Loucy (cell line): Measurements from ENCODE around the gene DRAM1.
"Not testable (repeated sequence)": the region's sequence is repeated elsewhere in the genome, so short reads cannot be mapped to it uniquely, and the experiment has no call there.

Experiments used
- H2AFZ ChIP-seq: fragments of 200-600 bp; sonication (generic); 2 replicates; pipeline ENCODE4 v1.6.0; 2016; ENCODE audit warnings: antibody characterized with exemption, mild to moderate bottlenecking, low read length, moderate library complexity
- H3F3A ChIP-seq: fragments of 200-600 bp; 2 replicates; pipeline ENCODE4 v1.6.0; 2016; ENCODE audit warnings: antibody characterized with exemption, low read depth, mild to moderate bottlenecking
- H3K27me3 ChIP-seq: fragments of 200-600 bp; sonication (generic); 2 replicates; pipeline ENCODE4 v1.6.1; 2014; ENCODE audit warnings: low read length, mild to moderate bottlenecking; ENCODE audit not compliant: insufficient read depth, poor library complexity, severe bottlenecking
- H3K36me3 ChIP-seq: fragments of 200-600 bp; sonication (generic); 2 replicates; pipeline ENCODE4 v1.6.1; 2016; ENCODE audit warnings: low read length; ENCODE audit not compliant: insufficient read depth
- H3K4me1 ChIP-seq: fragments of 200-600 bp; sonication (generic); 2 replicates; pipeline ENCODE4 v1.5.1; 2014; ENCODE audit warnings: low read length, mild to moderate bottlenecking; ENCODE audit not compliant: insufficient read depth, poor library complexity, severe bottlenecking
- H3K4me2 ChIP-seq: fragments of 200-600 bp; sonication (generic); 2 replicates; pipeline ENCODE4 v1.6.0; 2014; ENCODE audit warnings: antibody characterized with exemption, low read length, low read depth, mild to moderate bottlenecking; ENCODE audit not compliant: poor library complexity, severe bottlenecking
- H3K4me3 ChIP-seq: fragments of 200-600 bp; sonication (generic); 2 replicates; pipeline ENCODE4 v1.5.1; 2014; ENCODE audit warnings: low read length, mild to moderate bottlenecking, mixed read lengths; ENCODE audit not compliant: poor library complexity, severe bottlenecking
- H3K79me2 ChIP-seq: fragments of 200-600 bp; sonication (generic); 2 replicates; pipeline ENCODE4 v1.6.1; 2014; ENCODE audit warnings: low read length; ENCODE audit not compliant: insufficient read depth
- H3K9ac ChIP-seq: fragments of 200-600 bp; sonication (generic); 2 replicates; pipeline ENCODE4 v1.6.0; 2014; ENCODE audit warnings: mild to moderate bottlenecking, low read depth, low read length, moderate library complexity; ENCODE audit not compliant: poor library complexity, severe bottlenecking
- H3K9me2 ChIP-seq: fragments of 200-600 bp; sonication (generic); replicated peaks from 2 replicates; pipeline ENCODE4 v1.6.1; 2016; ENCODE audit warnings: low read depth, low read length, mixed read lengths
- H3K9me3 ChIP-seq: fragments of 200-600 bp; sonication (generic); 2 replicates; pipeline ENCODE4 v1.6.1; 2014; ENCODE audit warnings: mild to moderate bottlenecking, antibody characterized with exemption, low read length, low read depth; ENCODE audit not compliant: insufficient read depth
- H4K20me1 ChIP-seq: fragments of 200-600 bp; sonication (generic); 2 replicates; pipeline ENCODE4 v1.6.0; 2014; ENCODE audit warnings: antibody characterized with exemption, low read length, mild to moderate bottlenecking; ENCODE audit not compliant: insufficient read depth, poor library complexity, severe bottlenecking
- EZH2phosphoT487 ChIP-seq: fragments of 200-600 bp; IDR thresholded peaks from 2 replicates; pipeline ENCODE4 v1.6.1; 2018; ENCODE audit warnings: antibody characterized with exemption, mild to moderate bottlenecking, moderate library complexity, borderline replicate concordance
- TF ChIP-seq, protein P1 (sequence below): fragments of 200-600 bp; sonication (generic); conservative IDR thresholded peaks from 2 replicates; pipeline ENCODE4 v1.5.1; 2014; ENCODE audit warnings: mild to moderate bottlenecking, antibody characterized with exemption, low read length

DRAM1 gene

GRCh38 chr12:101881228-101881627, 3.8 kb downstream of the DRAM1 start:
- H3K4me3 ChIP-seq = no peak overlapping the region

DNA sequence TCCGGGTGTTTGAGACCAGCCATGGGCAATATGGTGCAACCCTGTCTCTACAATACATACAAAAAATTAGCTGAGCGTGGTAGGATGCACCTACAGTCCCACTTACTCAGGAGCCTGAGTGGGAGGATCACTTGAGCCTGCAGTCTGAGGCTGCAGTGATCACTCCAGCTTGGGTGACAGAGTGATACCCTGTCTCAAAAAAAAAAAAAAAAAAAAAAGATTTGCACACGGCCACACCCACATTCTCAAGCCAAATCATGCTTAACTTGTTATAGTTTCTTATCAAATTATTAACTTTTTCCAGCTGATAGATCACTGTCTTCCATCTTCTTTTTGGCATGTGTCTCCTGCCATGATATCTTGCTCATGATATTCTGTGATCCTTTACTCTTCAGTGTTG, 6.8 kb downstream of the DRAM1 start:
- Histone ChIP-seq H3K79me2 (no peaks in the 10 kb centered on the region), H3K36me3 (no peaks in the 10 kb centered on the region), H3K9me2 (no peaks in the 10 kb centered on the region), H3K27me3 (no peaks in the 10 kb centered on the region), H3K4me2 (no peak overlapping the region), H2AFZ (no peak overlapping the region), H3K9ac (no peak overlapping the region), H3K4me3 (no peak overlapping the region), H4K20me1 (no peaks in the 10 kb centered on the region), H3K9me3 (no peaks in the 10 kb centered on the region), H3K4me1 (no peaks in the 10 kb centered on the region), H3F3A (no peaks in the 10 kb centered on the region; the same call in 1 of the 2 replicates)
- TF ChIP-seq, protein P1, sequence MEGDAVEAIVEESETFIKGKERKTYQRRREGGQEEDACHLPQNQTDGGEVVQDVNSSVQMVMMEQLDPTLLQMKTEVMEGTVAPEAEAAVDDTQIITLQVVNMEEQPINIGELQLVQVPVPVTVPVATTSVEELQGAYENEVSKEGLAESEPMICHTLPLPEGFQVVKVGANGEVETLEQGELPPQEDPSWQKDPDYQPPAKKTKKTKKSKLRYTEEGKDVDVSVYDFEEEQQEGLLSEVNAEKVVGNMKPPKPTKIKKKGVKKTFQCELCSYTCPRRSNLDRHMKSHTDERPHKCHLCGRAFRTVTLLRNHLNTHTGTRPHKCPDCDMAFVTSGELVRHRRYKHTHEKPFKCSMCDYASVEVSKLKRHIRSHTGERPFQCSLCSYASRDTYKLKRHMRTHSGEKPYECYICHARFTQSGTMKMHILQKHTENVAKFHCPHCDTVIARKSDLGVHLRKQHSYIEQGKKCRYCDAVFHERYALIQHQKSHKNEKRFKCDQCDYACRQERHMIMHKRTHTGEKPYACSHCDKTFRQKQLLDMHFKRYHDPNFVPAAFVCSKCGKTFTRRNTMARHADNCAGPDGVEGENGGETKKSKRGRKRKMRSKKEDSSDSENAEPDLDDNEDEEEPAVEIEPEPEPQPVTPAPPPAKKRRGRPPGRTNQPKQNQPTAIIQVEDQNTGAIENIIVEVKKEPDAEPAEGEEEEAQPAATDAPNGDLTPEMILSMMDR = no peak
- no peak for TF ChIP-seq EZH2phosphoT487

More at GRCh38 chr12:101881228-101881627, 3.8 kb downstream of the DRAM1 start:
- TF ChIP-seq, protein P1 = no peak
- no peak for TF ChIP-seq EZH2phosphoT487
- no peaks in the 10 kb centered on the region for H3K79me2 ChIP-seq
- no peaks in the 10 kb centered on the region for H3K9me3 ChIP-seq
- peaks cover 7% of the 10 kb centered on the region for H3K4me1 ChIP-seq
- no peaks in the 10 kb centered on the region for H3K36me3 ChIP-seq
- H4K20me1 ChIP-seq = no peaks in the 10 kb centered on the region
- H3K9ac ChIP-seq = no peak overlapping the region
- no peaks in the 10 kb centered on the region for H3K9me2 ChIP-seq
- no peaks in the 10 kb centered on the region; the same call in 1 of the 2 replicates for H3F3A ChIP-seq
- no peak overlapping the region for H3K4me2 ChIP-seq
- no peaks in the 10 kb centered on the region for H3K27me3 ChIP-seq
- H2AFZ ChIP-seq = no peak overlapping the region

- not testable (repeated sequence) for H3K4me1 ChIP-seq, H3K4me2 ChIP-seq, H3K79me2 ChIP-seq, H3K4me3 ChIP-seq, H2AFZ ChIP-seq, H3K9ac ChIP-seq, H3K9me3 ChIP-seq, H3K27me3 ChIP-seq, H3K9me2 ChIP-seq, H3F3A ChIP-seq, H3K36me3 ChIP-seq, H4K20me1 ChIP-seq
These were observed 7.5 kb downstream of the DRAM1 start for GRCh38 chr12:101884781-101885340.

GRCh38 chr12:101885912-101886561, 8.7 kb downstream of the DRAM1 start:
- H3K79me2 ChIP-seq = no peaks in the 10 kb centered on the region
- TF ChIP-seq, protein P1 = no peak
- TF ChIP-seq EZH2phosphoT487 = no peak

More at GRCh38 chr12:101885912-101886561, 8.7 kb downstream of the DRAM1 start:
- Histone ChIP-seq H3K27me3 (no peaks in the 10 kb centered on the region), H2AFZ (no peak overlapping the region), H3K36me3 (no peaks in the 10 kb centered on the region), H3K9me3 (no peaks in the 10 kb centered on the region), H3F3A (no peaks in the 10 kb centered on the region), H3K9ac (no peak overlapping the region), H4K20me1 (no peaks in the 10 kb centered on the region), H3K4me3 (no peak overlapping the region), H3K9me2 (no peaks in the 10 kb centered on the region), H3K4me1 (no peaks in the 10 kb centered on the region), H3K4me2 (no peak overlapping the region)
